HepG2 (cell line): Measurements from ENCODE around the gene SEPTIN2. TPM values are rescaled to one million over a fixed set of nuclear protein-coding genes. Genes with fewer than 3 reads are reported as not detected.
A peak's percentile ranks its signal among the peaks of the same experiment; 100 is the strongest.

ENCODE experiments used
- CBFB ChIP-seq: sonication (generic); formaldehyde crosslinking; IDR thresholded peaks from 2 replicates; pipeline ENCODE4 v1.4.0; 2020; ENCODE audit warnings: missing genetic modification reagents
- HNRNPUL1 ChIP-seq: fragments of 200-400 bp; formaldehyde crosslinking; IDR thresholded peaks from 2 replicates; pipeline ENCODE4 v1.6.1; 2017; ENCODE audit warnings: low read depth, mild to moderate bottlenecking, low read length, moderate library complexity
- KDM3A ChIP-seq: IDR thresholded peaks from 2 replicates; pipeline ENCODE4 v1.6.1; 2018; ENCODE audit warnings: low read depth, missing compliant biosample characterization
- KDM6A ChIP-seq: IDR thresholded peaks from 2 replicates; pipeline ENCODE4 v1.6.1; 2016; ENCODE audit warnings: low read depth
- ONECUT2 ChIP-seq: sonication (generic); formaldehyde crosslinking; IDR thresholded peaks from 2 replicates; pipeline ENCODE4 v1.4.0; 2020; ENCODE audit warnings: missing genetic modification reagents
- RARA ChIP-seq: IDR thresholded peaks from 2 replicates; pipeline ENCODE4 v1.6.1; 2016; ENCODE audit warnings: missing genetic modification reagents, missing compliant biosample characterization
- RERE ChIP-seq: IDR thresholded peaks from 2 replicates; pipeline ENCODE4 v1.6.1; 2016; ENCODE audit warnings: low read depth, missing genetic modification reagents, missing compliant biosample characterization
- TSC22D2 ChIP-seq: sonication (generic); formaldehyde crosslinking; IDR thresholded peaks from 2 replicates; pipeline ENCODE4 v1.5.1; 2020; ENCODE audit warnings: missing genetic modification reagents, mild to moderate bottlenecking, borderline replicate concordance
- ZBTB8A ChIP-seq: sonication (generic); formaldehyde crosslinking; IDR thresholded peaks from 2 replicates; pipeline ENCODE4 v1.4.0; 2020; ENCODE audit warnings: mild to moderate bottlenecking, low read depth, missing genetic modification reagents, borderline replicate concordance
- ZNF383 ChIP-seq: sonication (generic); formaldehyde crosslinking; IDR thresholded peaks from 2 replicates; pipeline ENCODE4 v1.4.0; 2020; ENCODE audit warnings: missing genetic modification reagents, mild to moderate bottlenecking, borderline replicate concordance
- ZNF616 ChIP-seq: sonication (generic); formaldehyde crosslinking; IDR thresholded peaks from 2 replicates; pipeline ENCODE4 v1.5.0; 2020; ENCODE audit warnings: low read depth, mild to moderate bottlenecking, missing genetic modification reagents
- ZNF782 ChIP-seq: sonication (generic); formaldehyde crosslinking; IDR thresholded peaks from 2 replicates; pipeline ENCODE4 v1.4.0; 2020; ENCODE audit warnings: missing genetic modification reagents, mild to moderate bottlenecking, borderline replicate concordance
- polyA plus RNA-seq, 8 experiments: library from polyadenylated mRNA; depleted of rRNA in 3 of 8; stranded (reverse) in 7 of 8; unstranded in 1 of 8; fragments of >200 nt; fragmentation: Illumina TruSeq in 4 of 8; extraction: Trizol in 4 of 8; gene quantifications; 2 replicates each; pipeline versions ENCODE4 v1.2.1 to v1.2.3, GENCODE V29; 2011 to 2016; ENCODE audit warnings: low read depth in 4 of 8, missing spikeins in 1 of 8, mixed read lengths in 1 of 8; ENCODE audit not compliant: insufficient read depth in 1 of 8
- total RNA-seq, 5 experiments: library from RNA; depleted of rRNA; stranded (reverse); fragments of >200 nt; fragmentation: Illumina TruSeq; extraction: Trizol; gene quantifications; 2 replicates each; pipeline ENCODE4 v1.2.3, GENCODE V29; 2016; ENCODE audit warnings: low read depth in 1 of 5
- TF ChIP-seq, protein P1 (sequence below): sonication (generic); formaldehyde crosslinking; IDR thresholded peaks from 2 replicates; pipeline ENCODE4 v1.5.1; 2020; ENCODE audit warnings: mild to moderate bottlenecking, missing genetic modification reagents
- TF ChIP-seq, protein P2 (sequence below): sonication (generic); formaldehyde crosslinking; IDR thresholded peaks from 2 replicates; pipeline ENCODE4 v1.5.1; 2020; ENCODE audit warnings: mild to moderate bottlenecking, missing genetic modification reagents, moderate library complexity

The SEPTIN2 gene
- total and polyA plus RNA-seq, 2 of the 13 experiments (the other 11 are each of a cell fraction or from before 2014, with no cell fraction given) = 493 to 733 TPM

DNA sequence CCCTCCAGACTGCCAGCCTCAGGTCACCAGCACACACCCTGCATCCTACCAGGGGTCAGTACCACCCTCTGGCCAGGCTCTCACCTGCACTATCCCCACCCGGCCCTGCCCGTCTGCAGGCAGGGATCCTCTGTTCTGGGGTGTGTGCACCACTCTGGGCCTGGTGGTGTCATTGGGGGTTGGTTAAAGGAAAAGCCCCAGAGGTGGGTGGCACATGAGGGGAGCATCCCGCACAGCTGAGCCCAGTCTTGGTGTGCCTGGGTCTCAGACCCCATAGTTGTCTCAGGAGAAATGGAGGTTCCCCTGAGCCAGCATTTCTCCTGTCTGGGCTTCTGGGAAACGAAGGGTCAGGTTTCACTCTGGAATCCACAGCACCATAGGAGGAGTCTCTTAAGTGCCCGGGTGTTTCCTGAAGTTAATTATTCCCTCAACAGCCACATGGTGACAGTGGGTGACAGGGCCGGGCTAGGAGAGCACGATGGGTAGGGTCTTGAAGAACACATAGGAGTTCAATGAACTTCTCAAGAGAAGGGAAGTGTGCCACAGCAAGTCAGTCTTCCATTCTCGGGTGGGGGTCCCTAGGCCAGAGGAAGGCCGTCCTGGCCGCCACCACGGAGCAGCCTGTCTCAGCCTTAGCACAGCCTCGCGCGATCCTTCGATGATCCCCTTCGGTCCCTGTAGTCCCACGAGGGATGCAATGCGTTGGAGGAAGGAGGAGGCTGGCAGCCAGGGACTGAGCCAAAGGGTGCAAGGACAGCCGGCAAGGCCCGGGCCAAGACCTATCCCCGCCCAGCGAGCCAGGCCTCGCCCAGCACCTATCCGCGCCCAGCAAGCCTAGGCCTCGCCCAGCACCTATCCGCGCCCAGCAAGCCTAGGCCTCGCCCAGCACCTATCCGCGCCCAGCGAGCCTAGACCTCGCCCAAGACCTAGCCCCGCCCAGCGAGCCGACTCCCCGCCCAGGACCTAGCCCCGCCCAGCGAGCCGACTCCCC lies 39.2 kb downstream of the SEPTIN2 start (continued):
- TF ChIP-seq ZNF383 (CRISPR knock-in tag) = 0 out of 2 replicates have a peak, but pooled peaks have one; percentile 19
- no peak for TF ChIP-seq KDM6A (CRISPR knock-in tag)
- 0 out of 2 replicates have a peak, but pooled peaks have one; percentile 25 for TF ChIP-seq KDM3A (CRISPR knock-in tag)
- TF ChIP-seq ZBTB8A (CRISPR knock-in tag) = no peak
- TF ChIP-seq HNRNPUL1 = no peak
- TF ChIP-seq RERE (CRISPR knock-in tag) = 0 out of 2 replicates have a peak, but pooled peaks have one; percentile 17
- TF ChIP-seq CBFB (CRISPR knock-in tag) = peak; percentile 29; the same call in 1 of the 2 replicates
- TF ChIP-seq TSC22D2 = 0 out of 2 replicates have a peak, but pooled peaks have one; percentile 58
- 0 out of 2 replicates have a peak, but pooled peaks have one; percentile 82 for TF ChIP-seq ZNF782 (CRISPR knock-in tag)
- no peak for TF ChIP-seq RARA (CRISPR knock-in tag)
- TF ChIP-seq, protein P1, sequence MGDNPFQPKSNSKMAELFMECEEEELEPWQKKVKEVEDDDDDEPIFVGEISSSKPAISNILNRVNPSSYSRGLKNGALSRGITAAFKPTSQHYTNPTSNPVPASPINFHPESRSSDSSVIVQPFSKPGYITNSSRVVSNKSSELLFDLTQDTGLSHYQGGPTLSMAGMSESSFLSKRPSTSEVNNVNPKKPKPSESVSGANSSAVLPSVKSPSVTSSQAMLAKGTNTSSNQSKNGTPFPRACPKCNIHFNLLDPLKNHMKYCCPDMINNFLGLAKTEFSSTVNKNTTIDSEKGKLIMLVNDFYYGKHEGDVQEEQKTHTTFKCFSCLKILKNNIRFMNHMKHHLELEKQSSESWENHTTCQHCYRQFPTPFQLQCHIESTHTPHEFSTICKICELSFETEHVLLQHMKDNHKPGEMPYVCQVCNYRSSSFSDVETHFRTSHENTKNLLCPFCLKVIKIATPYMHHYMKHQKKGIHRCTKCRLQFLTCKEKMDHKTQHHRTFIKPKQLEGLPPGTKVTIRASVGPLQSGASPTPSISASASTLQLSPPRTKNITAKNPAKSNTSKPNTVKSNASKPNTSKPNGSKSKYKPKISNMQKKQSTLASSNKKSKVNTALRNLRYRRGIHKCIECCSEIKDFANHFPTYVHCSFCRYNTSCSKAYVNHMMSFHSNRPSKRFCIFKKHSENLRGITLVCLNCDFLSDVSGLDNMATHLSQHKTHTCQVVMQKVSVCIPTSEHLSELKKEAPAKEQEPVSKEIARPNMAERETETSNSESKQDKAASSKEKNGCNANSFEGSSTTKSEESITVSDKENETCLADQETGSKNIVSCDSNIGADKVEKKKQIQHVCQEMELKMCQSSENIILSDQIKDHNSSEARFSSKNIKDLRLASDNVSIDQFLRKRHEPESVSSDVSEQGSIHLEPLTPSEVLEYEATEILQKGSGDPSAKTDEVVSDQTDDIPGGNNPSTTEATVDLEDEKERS (CRISPR knock-in tag) = peak; percentile 73; the same call in 1 of the 2 replicates
- TF ChIP-seq ZNF616 (CRISPR knock-in tag) = peak; percentile 84
- no peak for TF ChIP-seq ONECUT2
- TF ChIP-seq, protein P2, sequence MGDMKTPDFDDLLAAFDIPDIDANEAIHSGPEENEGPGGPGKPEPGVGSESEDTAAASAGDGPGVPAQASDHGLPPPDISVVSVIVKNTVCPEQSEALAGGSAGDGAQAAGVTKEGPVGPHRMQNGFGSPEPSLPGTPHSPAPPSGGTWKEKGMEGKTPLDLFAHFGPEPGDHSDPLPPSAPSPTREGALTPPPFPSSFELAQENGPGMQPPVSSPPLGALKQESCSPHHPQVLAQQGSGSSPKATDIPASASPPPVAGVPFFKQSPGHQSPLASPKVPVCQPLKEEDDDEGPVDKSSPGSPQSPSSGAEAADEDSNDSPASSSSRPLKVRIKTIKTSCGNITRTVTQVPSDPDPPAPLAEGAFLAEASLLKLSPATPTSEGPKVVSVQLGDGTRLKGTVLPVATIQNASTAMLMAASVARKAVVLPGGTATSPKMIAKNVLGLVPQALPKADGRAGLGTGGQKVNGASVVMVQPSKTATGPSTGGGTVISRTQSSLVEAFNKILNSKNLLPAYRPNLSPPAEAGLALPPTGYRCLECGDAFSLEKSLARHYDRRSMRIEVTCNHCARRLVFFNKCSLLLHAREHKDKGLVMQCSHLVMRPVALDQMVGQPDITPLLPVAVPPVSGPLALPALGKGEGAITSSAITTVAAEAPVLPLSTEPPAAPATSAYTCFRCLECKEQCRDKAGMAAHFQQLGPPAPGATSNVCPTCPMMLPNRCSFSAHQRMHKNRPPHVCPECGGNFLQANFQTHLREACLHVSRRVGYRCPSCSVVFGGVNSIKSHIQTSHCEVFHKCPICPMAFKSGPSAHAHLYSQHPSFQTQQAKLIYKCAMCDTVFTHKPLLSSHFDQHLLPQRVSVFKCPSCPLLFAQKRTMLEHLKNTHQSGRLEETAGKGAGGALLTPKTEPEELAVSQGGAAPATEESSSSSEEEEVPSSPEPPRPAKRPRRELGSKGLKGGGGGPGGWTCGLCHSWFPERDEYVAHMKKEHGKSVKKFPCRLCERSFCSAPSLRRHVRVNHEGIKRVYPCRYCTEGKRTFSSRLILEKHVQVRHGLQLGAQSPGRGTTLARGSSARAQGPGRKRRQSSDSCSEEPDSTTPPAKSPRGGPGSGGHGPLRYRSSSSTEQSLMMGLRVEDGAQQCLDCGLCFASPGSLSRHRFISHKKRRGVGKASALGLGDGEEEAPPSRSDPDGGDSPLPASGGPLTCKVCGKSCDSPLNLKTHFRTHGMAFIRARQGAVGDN (CRISPR knock-in tag) = peak; percentile 92
